DOHH2 (cell line): ENCODE data around the gene SMARCD2.

Experiments
- EZH2phosphoT487 ChIP-seq: fragments of 200-600 bp; sonication (generic); IDR thresholded peaks from 2 replicates; pipeline ENCODE4 v1.6.1; 2017; ENCODE audit warnings: borderline replicate concordance, mild to moderate bottlenecking, antibody characterized with exemption, low read length, moderate library complexity, mixed read lengths
- TF ChIP-seq, protein P1 (sequence below): fragments of 200-600 bp; sonication (generic); IDR thresholded peaks from one replicate; pipeline ENCODE4 v1.5.1; 2014; ENCODE audit warnings: antibody characterized with exemption, mild to moderate bottlenecking, low read depth, low read length; ENCODE audit not compliant: poor library complexity, severe bottlenecking

DNA sequence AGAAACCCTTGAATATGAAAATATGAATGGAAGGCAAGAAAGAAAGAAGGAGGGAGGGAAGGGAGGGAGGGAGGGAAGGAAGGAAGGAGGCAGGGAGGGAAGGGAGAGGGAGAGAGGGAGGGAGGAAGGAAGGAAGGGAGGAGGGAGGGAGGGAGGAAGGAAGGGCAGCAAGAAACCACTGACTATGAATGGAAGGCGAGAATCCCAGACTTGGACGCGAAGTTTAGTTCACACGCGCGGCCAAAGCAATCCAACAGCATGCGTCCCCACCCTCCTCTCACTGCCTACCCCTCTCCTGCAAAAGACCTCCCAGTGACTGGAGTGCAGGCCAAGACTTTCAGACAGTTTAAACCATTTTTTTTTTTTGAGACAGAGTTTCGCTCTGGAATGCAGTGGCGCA is 7.9 kb upstream of the SMARCD2 start:
- TF ChIP-seq, protein P1, sequence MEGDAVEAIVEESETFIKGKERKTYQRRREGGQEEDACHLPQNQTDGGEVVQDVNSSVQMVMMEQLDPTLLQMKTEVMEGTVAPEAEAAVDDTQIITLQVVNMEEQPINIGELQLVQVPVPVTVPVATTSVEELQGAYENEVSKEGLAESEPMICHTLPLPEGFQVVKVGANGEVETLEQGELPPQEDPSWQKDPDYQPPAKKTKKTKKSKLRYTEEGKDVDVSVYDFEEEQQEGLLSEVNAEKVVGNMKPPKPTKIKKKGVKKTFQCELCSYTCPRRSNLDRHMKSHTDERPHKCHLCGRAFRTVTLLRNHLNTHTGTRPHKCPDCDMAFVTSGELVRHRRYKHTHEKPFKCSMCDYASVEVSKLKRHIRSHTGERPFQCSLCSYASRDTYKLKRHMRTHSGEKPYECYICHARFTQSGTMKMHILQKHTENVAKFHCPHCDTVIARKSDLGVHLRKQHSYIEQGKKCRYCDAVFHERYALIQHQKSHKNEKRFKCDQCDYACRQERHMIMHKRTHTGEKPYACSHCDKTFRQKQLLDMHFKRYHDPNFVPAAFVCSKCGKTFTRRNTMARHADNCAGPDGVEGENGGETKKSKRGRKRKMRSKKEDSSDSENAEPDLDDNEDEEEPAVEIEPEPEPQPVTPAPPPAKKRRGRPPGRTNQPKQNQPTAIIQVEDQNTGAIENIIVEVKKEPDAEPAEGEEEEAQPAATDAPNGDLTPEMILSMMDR: no peak
- no peak for TF ChIP-seq EZH2phosphoT487
